ENCODE results near the gene PRDM9.

PRDM9 gene

DNA sequence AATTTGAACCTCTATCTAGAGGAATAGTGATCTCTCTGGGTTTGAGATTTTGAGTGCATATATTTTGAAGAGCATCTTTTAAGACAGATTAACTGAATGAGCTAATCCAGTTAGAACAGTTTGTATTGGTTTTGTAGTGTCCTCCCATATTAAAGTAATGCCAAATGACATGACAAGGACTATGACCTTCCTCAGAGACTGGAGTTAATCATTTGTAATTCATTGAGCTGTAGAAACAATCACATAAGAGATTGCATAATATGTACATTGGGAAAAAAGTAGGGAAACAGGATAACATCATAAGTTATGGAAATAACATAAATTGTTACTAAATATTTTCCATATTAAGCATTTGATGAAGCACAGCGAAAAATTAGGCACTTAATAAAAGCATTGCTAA lies 45.8 kb upstream of the PRDM9 start:
- peak overlapping the region; percentile 42 for H2AFZ ChIP-seq (ENCODE audit: low read depth, low read length, severe bottlenecking)

DNA sequence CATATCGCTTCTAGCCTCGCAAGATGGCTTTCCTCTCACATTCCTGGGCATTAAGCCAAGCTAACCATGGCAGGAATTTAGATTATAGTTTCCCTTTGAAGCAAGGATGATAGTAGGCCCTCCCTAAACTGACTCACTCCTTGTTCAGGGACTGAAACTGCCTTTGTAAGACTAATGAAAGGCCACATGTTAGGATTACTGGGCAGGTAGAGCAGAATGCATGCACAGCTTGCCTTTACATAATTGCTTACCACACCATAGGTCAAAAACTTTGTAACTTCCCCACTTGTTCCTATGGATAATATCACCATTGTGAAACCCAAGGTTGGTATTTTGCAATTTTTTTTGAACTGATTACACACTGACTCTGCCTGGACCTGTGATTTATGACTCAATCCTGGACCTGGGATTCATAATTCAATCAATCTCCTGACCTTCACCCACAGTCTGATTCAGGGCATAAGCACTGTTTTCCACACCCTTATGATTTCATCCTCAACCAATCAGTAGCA lies 41.0 kb upstream of the PRDM9 start:
- Histone ChIP-seq H3K4me3 (ENCODE audit: insufficient read depth, low read length, poor library complexity, severe bottlenecking) (no peak overlapping the region), H3K9ac (ENCODE audit: low read length) (no peak overlapping the region), H3K9me2 (replicated peaks; ENCODE audit: insufficient read depth, low read length) (no peaks in the 10 kb centered on the region), H2AFZ (ENCODE audit: low read depth, low read length, severe bottlenecking) (no peak overlapping the region), H3K27me3 (ENCODE audit: low read length) (no peaks in the 10 kb centered on the region), H3K36me3 (ENCODE audit: low read length) (no peaks in the 10 kb centered on the region), H3K9me3 (ENCODE audit: insufficient read depth, low read length) (peaks cover 7% of the 10 kb centered on the region; the same call in 1 of the 2 replicates), H4K20me1 (ENCODE audit: low read depth, low read length) (no peaks in the 10 kb centered on the region), H3F3A (ENCODE audit: insufficient read depth) (no peaks in the 10 kb centered on the region), H3K4me2 (ENCODE audit: low read depth, low read length, poor library complexity, severe bottlenecking) (no peak overlapping the region), H3K79me2 (ENCODE audit: insufficient read depth, low read length) (no peaks in the 10 kb centered on the region), H3K27ac (ENCODE audit: low read depth, low read length) (no peak overlapping the region)
- TF ChIP-seq, protein P1, sequence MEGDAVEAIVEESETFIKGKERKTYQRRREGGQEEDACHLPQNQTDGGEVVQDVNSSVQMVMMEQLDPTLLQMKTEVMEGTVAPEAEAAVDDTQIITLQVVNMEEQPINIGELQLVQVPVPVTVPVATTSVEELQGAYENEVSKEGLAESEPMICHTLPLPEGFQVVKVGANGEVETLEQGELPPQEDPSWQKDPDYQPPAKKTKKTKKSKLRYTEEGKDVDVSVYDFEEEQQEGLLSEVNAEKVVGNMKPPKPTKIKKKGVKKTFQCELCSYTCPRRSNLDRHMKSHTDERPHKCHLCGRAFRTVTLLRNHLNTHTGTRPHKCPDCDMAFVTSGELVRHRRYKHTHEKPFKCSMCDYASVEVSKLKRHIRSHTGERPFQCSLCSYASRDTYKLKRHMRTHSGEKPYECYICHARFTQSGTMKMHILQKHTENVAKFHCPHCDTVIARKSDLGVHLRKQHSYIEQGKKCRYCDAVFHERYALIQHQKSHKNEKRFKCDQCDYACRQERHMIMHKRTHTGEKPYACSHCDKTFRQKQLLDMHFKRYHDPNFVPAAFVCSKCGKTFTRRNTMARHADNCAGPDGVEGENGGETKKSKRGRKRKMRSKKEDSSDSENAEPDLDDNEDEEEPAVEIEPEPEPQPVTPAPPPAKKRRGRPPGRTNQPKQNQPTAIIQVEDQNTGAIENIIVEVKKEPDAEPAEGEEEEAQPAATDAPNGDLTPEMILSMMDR (IDR thresholded peaks at IDR 0.05; ENCODE audit: insufficient read depth, low read length, poor library complexity, severe bottlenecking): no peak
- no peak for TF ChIP-seq EZH2phosphoT487 (conservative IDR thresholded peaks at IDR 0.05; ENCODE audit: low read length)

More for the DNA sequence above, 45.8 kb upstream of the PRDM9 start:
- no peak overlapping the region for H3K4me2 ChIP-seq (ENCODE audit: low read depth, low read length, poor library complexity, severe bottlenecking)
- no peak overlapping the region for H3K27ac ChIP-seq (ENCODE audit: low read depth, low read length)
- TF ChIP-seq, protein P1 (IDR thresholded peaks at IDR 0.05; ENCODE audit: insufficient read depth, low read length, poor library complexity, severe bottlenecking): no peak
- TF ChIP-seq EZH2phosphoT487 (conservative IDR thresholded peaks at IDR 0.05; ENCODE audit: low read length): no peak
- H3K79me2 ChIP-seq (ENCODE audit: insufficient read depth, low read length): no peaks in the 10 kb centered on the region
- H3K27me3 ChIP-seq (ENCODE audit: low read length): no peaks in the 10 kb centered on the region
- H3K9ac ChIP-seq (ENCODE audit: low read length): no peak overlapping the region
- H3F3A ChIP-seq (ENCODE audit: insufficient read depth): no peaks in the 10 kb centered on the region
- H4K20me1 ChIP-seq (ENCODE audit: low read depth, low read length): no peaks in the 10 kb centered on the region
- no peaks in the 10 kb centered on the region for H3K9me2 ChIP-seq (replicated peaks; ENCODE audit: insufficient read depth, low read length)
- peaks cover 5% of the 10 kb centered on the region; the same call in 1 of the 2 replicates for H3K9me3 ChIP-seq (ENCODE audit: insufficient read depth, low read length)
- H3K4me3 ChIP-seq (ENCODE audit: insufficient read depth, low read length, poor library complexity, severe bottlenecking): no peak overlapping the region
- H3K36me3 ChIP-seq (ENCODE audit: low read length): no peaks in the 10 kb centered on the region

DNA sequence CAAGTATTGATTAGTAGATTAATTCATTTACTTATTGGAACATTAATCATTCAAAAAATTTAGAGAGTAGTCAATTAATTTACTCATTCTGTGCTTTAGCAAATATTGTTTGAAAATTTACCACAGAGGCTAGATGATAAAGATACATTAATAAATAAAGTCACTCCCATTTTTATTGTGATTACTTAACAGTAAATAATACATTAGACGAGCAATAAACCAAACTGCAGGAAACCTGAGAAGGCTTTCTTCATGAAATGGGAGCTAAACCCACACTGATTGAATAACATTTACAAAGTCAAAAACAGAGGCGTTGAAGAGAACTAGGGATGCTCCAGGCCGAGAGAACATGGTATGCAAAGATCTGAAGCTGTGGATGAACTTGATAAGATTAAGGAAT lies 38.8 kb upstream of the PRDM9 start:
- no peak overlapping the region for H3K4me3 ChIP-seq (ENCODE audit: insufficient read depth, low read length, poor library complexity, severe bottlenecking)
- no peaks in the 10 kb centered on the region for H3K36me3 ChIP-seq (ENCODE audit: low read length)
- TF ChIP-seq, protein P1 (IDR thresholded peaks at IDR 0.05; ENCODE audit: insufficient read depth, low read length, poor library complexity, severe bottlenecking): no peak
- no peak for TF ChIP-seq EZH2phosphoT487 (conservative IDR thresholded peaks at IDR 0.05; ENCODE audit: low read length)
- no peak overlapping the region for H3K27ac ChIP-seq (ENCODE audit: low read depth, low read length)
- H3K79me2 ChIP-seq (ENCODE audit: insufficient read depth, low read length): no peaks in the 10 kb centered on the region
- H3K4me2 ChIP-seq (ENCODE audit: low read depth, low read length, poor library complexity, severe bottlenecking): no peak overlapping the region
- H3K9me3 ChIP-seq (ENCODE audit: insufficient read depth, low read length): peaks cover 7% of the 10 kb centered on the region; the same call in 1 of the 2 replicates
- no peaks in the 10 kb centered on the region for H4K20me1 ChIP-seq (ENCODE audit: low read depth, low read length)
- H2AFZ ChIP-seq (ENCODE audit: low read depth, low read length, severe bottlenecking): no peak overlapping the region
- no peaks in the 10 kb centered on the region for H3K27me3 ChIP-seq (ENCODE audit: low read length)
- no peak overlapping the region for H3K9ac ChIP-seq (ENCODE audit: low read length)
- H3K9me2 ChIP-seq (replicated peaks; ENCODE audit: insufficient read depth, low read length): no peaks in the 10 kb centered on the region
- H3F3A ChIP-seq (ENCODE audit: insufficient read depth): no peaks in the 10 kb centered on the region

Measured in SU-DHL-6 (cell line).